ENCODE measurements around the gene TNFAIP8. TPM values are rescaled to one million over a fixed set of nuclear protein-coding genes. Genes with fewer than 3 reads are reported as not detected.

Gene TNFAIP8
- total and polyA plus RNA-seq, 10 of the 15 experiments (the other 5 are each of a cell fraction or from before 2014, with no cell fraction given), result 124 to 324 (median 177) TPM

GRCh38 chr5:119357270-119357669 is 1.5 kb downstream of the TNFAIP8 start:
- ChIA-PET POLR2A (interaction anchor here (0.6 to 20.5 kb wide), 14 partner anchors 10 to 284 kb away, joined by 3 to 657 read pairs (median 6); no protein-coding TSS in a partner anchor), SMC1A (ENCODE audit: uncharacterized antibody, unreplicated experiment) (interaction anchor here (0.6 to 34.8 kb wide), 23 partner anchors 6 to 327 kb away, joined by 3 to 1117 read pairs (median 6); partner anchors contain the start of gene TNFAIP8), CTCF (interaction anchor here (0.9 to 6.5 kb wide), 14 partner anchors 9 to 369 kb away, joined by 3 to 154 read pairs (median 4); partner anchors contain the start of gene DTWD2), RAD21 (ENCODE audit: unreplicated experiment) (interaction anchor here (0.6 to 17.9 kb wide), 25 partner anchors 11 to 369 kb away, joined by 3 to 501 read pairs (median 5); partner anchors contain the start of genes DMXL1 and DTWD2)
- no peak for ATAC-seq
- no peak for DNase-seq (ENCODE audit: low read depth, low spot score)
- 0 out of 2 replicates have a peak, but pooled peaks have one; percentile 8 for TF ChIP-seq ZBED1 (IDR thresholded peaks at IDR 0.05; ENCODE audit: borderline replicate concordance)
- no peak for TF ChIP-seq NFYA (IDR thresholded peaks at IDR 0.05; ENCODE audit: borderline replicate concordance, low read depth, low read length)
- no peak for TF ChIP-seq SMAD5 (IDR thresholded peaks at IDR 0.05; ENCODE audit: low read depth)
- TF ChIP-seq, protein P1, sequence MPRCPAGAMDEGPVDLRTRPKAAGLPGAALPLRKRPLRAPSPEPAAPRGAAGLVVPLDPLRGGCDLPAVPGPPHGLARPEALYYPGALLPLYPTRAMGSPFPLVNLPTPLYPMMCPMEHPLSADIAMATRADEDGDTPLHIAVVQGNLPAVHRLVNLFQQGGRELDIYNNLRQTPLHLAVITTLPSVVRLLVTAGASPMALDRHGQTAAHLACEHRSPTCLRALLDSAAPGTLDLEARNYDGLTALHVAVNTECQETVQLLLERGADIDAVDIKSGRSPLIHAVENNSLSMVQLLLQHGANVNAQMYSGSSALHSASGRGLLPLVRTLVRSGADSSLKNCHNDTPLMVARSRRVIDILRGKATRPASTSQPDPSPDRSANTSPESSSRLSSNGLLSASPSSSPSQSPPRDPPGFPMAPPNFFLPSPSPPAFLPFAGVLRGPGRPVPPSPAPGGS (IDR thresholded peaks at IDR 0.05; ENCODE audit: borderline replicate concordance, insufficient read depth, low read depth, low read length, poor library complexity, severe bottlenecking), result no peak
- TF ChIP-seq KDM1A (IDR thresholded peaks at IDR 0.05; ENCODE audit: borderline replicate concordance), result no peak
- no peak for TF ChIP-seq TCF3 (IDR thresholded peaks at IDR 0.05; ENCODE audit: borderline replicate concordance, insufficient read depth, low read depth, low read length)
- TF ChIP-seq IRF4 (IDR thresholded peaks at IDR 0.05; ENCODE audit: low read depth, low read length), result no peak
- TF ChIP-seq BCL11A (IDR thresholded peaks at IDR 0.05; ENCODE audit: low read depth, low read length), result no peak
- TF ChIP-seq RAD51 (IDR thresholded peaks at IDR 0.05), result no peak
- 0 out of 2 replicates have a peak, but pooled peaks have one; percentile 3 for TF ChIP-seq MXI1 (IDR thresholded peaks at IDR 0.05; ENCODE audit: low read depth, low read length)
- no peak for TF ChIP-seq CEBPB (IDR thresholded peaks at IDR 0.05; ENCODE audit: borderline replicate concordance in 1 of 2, low read depth in 2 of 2, low read length in 2 of 2)
- TF ChIP-seq, protein P2, sequence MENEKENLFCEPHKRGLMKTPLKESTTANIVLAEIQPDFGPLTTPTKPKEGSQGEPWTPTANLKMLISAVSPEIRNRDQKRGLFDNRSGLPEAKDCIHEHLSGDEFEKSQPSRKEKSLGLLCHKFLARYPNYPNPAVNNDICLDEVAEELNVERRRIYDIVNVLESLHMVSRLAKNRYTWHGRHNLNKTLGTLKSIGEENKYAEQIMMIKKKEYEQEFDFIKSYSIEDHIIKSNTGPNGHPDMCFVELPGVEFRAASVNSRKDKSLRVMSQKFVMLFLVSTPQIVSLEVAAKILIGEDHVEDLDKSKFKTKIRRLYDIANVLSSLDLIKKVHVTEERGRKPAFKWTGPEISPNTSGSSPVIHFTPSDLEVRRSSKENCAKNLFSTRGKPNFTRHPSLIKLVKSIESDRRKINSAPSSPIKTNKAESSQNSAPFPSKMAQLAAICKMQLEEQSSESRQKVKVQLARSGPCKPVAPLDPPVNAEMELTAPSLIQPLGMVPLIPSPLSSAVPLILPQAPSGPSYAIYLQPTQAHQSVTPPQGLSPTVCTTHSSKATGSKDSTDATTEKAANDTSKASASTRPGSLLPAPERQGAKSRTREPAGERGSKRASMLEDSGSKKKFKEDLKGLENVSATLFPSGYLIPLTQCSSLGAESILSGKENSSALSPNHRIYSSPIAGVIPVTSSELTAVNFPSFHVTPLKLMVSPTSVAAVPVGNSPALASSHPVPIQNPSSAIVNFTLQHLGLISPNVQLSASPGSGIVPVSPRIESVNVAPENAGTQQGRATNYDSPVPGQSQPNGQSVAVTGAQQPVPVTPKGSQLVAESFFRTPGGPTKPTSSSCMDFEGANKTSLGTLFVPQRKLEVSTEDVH (IDR thresholded peaks at IDR 0.05; ENCODE audit: low read depth, partially characterized antibody), result no peak
- no peak for TF ChIP-seq MYC (IDR thresholded peaks at IDR 0.05; ENCODE audit: insufficient read depth, insufficient read length, insufficient replicate concordance, low read length, severe bottlenecking)
- Histone ChIP-seq H3K4me3 (peak overlapping the region; percentile 96), H3K4me2 (ENCODE audit: control insufficient read depth, insufficient read depth) (peak overlapping the region; percentile 95), H3K79me2 (ENCODE audit: control insufficient read depth, insufficient read depth, low read length) (peaks cover 100% of the 10 kb centered on the region), H3K36me3 (ENCODE audit: control insufficient read depth in 2 of 2, insufficient read depth in 2 of 2, low read length in 1 of 2) (peaks cover 1 to 14% of the 10 kb centered on the region in 2 experiments; a peak in 2 of 4 replicates), H3K27ac (ENCODE audit: control insufficient read depth, insufficient read depth) (peak overlapping the region; percentile 92), H3K9ac (ENCODE audit: control insufficient read depth, insufficient read depth, low read length) (peak overlapping the region; percentile 65), H3K27me3 (replicated peaks in 1 of 2; ENCODE audit: control insufficient read depth in 2 of 2, insufficient read depth in 2 of 2, low read length in 1 of 2) (no peaks in the 10 kb centered on the region), H3K9me3 (replicated peaks; ENCODE audit: control insufficient read depth, insufficient read depth, low read length) (no peaks in the 10 kb centered on the region), H4K20me1 (ENCODE audit: control insufficient read depth, insufficient read depth) (peaks cover 10% of the 10 kb centered on the region), H2AFZ (ENCODE audit: control insufficient read depth, low read depth, low read length) (no peak overlapping the region), H3K4me1 (ENCODE audit: control insufficient read depth, insufficient read depth, low read length) (peaks cover 44% of the 10 kb centered on the region)
- intact Hi-C loops (cut with micrococcal nuclease; ENCODE audit: unreplicated experiment) (loop anchor here (5.0 to 10.0 kb wide), 3 partner anchors 40 to 632 kb away; partner anchors contain the start of gene DMXL1), in situ Hi-C loops (cut with MboI) (no loop called here)
- WGBS (ENCODE audit: insufficient coverage, insufficient replicate concordance, low lambda C conversion rate, missing lambda C conversion rate), result 0% methylated on average over 3 of the region's 3 CpGs
- FAIRE-seq, result no peak
- BruUV-seq (replicated peaks), result no TSS peak

Measured in GM12878 (cell line).